Fibroblast of pulmonary artery (primary cell): ENCODE data around the gene FUBP3.

Experiments used
- DNase-seq: peaks from one replicate; pipeline ENCODE4 v3.0.0-alpha.2; 2010; ENCODE audit warnings: low read depth
- H3K4me3 ChIP-seq: replicated peaks from 2 replicates; pipeline ENCODE4 v1.5.1; 2011; ENCODE audit warnings: low read depth, mild to moderate bottlenecking, control low read depth, low read length, moderate library complexity
- CTCF ChIP-seq: IDR thresholded peaks from 2 replicates; pipeline ENCODE4 v1.5.1; 2011; ENCODE audit warnings: mild to moderate bottlenecking, control low read depth, low read length, inconsistent platforms; ENCODE audit errors: missing control alignments

The FUBP3 gene

GRCh38 chr9:130661451-130662098 lies 82.2 kb downstream of the FUBP3 start:
- no peak for TF ChIP-seq CTCF
- no peak for DNase-seq
- H3K4me3 ChIP-seq, result no peak overlapping the region

GRCh38 chr9:130662099-130662969 lies 83.0 kb downstream of the FUBP3 start:
- no peak overlapping the region for H3K4me3 ChIP-seq

GRCh38 chr9:130662970-130663257 lies 83.5 kb downstream of the FUBP3 start:
- no peak for TF ChIP-seq CTCF
- DNase-seq, result no peak
- no peak overlapping the region for H3K4me3 ChIP-seq

More at GRCh38 chr9:130662099-130662969, 83.0 kb downstream of the FUBP3 start:
- DNase-seq, result no peak
- TF ChIP-seq CTCF, result no peak

- no peak overlapping the region for H3K4me3 ChIP-seq
- DNase-seq, result no peak
- no peak for TF ChIP-seq CTCF
These were observed 84.0 kb downstream of the FUBP3 start for GRCh38 chr9:130663258-130663976.

GRCh38 chr9:130663977-130664250 lies 84.5 kb downstream of the FUBP3 start:
- TF ChIP-seq CTCF, result no peak
- no peak overlapping the region for H3K4me3 ChIP-seq
- no peak for DNase-seq

GRCh38 chr9:130664251-130665028 lies 85.1 kb downstream of the FUBP3 start, which contains the start of gene PRDM12:
TSS of gene PRDM12 (plus strand) at chr9:130664594. CDS start at chr9:130664654, 60 bp downstream.
- no peak for TF ChIP-seq CTCF
- DNase-seq, result no peak
- H3K4me3 ChIP-seq, result no peak within 1 kb of the TSS
